Muscle layer of colon (tissue), 2 donors: ENCODE data around the gene EIF4ENIF1.
"Not testable (repeated sequence)": the region's sequence is repeated elsewhere in the genome, so short reads cannot be mapped to it uniquely, and the experiment has no call there.

Experiments used
- H3K27ac ChIP-seq: one replicate; pipeline ENCODE4 v1.7.0; 2013; ENCODE audit warnings: low read depth, mild to moderate bottlenecking, low read length, moderate library complexity
- H3K27me3 ChIP-seq, 2 donors: one replicate each; pipeline ENCODE4 v1.7.0; 2013; ENCODE audit warnings: low read length in 2 of 2, mild to moderate bottlenecking in 2 of 2; ENCODE audit not compliant: insufficient read depth in 2 of 2, control insufficient read depth in 1 of 2
- H3K36me3 ChIP-seq: one replicate; pipeline ENCODE4 v1.7.0; 2013; ENCODE audit warnings: mild to moderate bottlenecking, low read length; ENCODE audit not compliant: insufficient read depth
- H3K4me1 ChIP-seq: one replicate; pipeline ENCODE4 v1.7.0; 2013; ENCODE audit warnings: mild to moderate bottlenecking, low read length; ENCODE audit not compliant: insufficient read depth
- H3K4me3 ChIP-seq, 2 donors: one replicate each; pipeline ENCODE4 v1.7.0; 2013; ENCODE audit warnings: low read length in 2 of 2, low read depth in 1 of 2, mild to moderate bottlenecking in 1 of 2, moderate library complexity in 1 of 2
- H3K9ac ChIP-seq: one replicate; pipeline ENCODE4 v1.7.0; 2013; ENCODE audit warnings: low read length
- H3K9me3 ChIP-seq: one replicate; pipeline ENCODE4 v1.7.0; 2013; ENCODE audit warnings: mild to moderate bottlenecking, low read length
- donor health status: abdominal sarcoma.
- donor health status: Adenocarcinoma of cecum.

The EIF4ENIF1 gene

DNA sequence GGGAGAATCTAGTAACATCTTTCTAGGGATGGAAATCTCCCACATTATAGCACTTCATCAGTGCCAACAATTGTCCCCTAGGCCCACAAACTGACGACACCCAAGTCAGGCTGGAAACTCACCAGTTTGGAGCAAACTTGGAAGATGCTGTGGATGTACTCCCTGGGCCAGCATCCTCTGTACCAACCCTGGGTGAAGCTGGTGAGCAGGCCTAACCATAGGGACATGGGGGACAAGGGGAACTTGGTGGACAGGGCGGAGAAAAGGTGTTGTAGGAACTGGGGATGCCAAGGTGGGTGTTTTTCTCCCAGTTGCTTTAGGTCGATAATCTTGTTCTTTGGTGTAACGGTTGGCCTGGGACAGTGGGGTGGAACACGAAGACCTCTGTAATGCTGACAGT lies 48.0 kb downstream of the EIF4ENIF1 start:
- Histone ChIP-seq H3K36me3 (peaks cover 84% of the 10 kb centered on the region), H3K9ac (no peak overlapping the region), H3K4me1 (no peaks in the 10 kb centered on the region), H3K9me3 (no peaks in the 10 kb centered on the region), H3K27ac (no peak overlapping the region), H3K27me3 (no peaks in the 10 kb centered on the region), H3K4me3 (no peak overlapping the region)

DNA sequence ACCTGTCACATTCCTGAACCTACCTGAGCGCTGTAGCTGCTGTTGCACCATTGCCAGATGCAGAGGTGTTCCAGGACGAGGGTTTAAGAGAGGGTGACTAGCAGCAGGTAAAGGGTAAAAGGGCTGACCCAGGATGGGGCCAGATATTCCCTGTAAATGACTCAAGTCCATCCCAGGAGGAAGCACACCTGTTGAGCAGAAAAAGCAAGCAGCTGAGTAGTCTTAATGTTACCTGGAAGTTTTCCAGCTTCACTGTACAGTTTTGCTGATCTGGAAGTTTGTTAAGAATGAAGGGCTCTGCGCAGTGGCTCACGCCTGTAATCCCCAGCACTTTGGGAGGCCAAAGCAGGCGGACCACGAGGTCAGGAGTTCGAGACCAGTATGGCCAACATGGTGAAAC lies 49.0 kb downstream of the EIF4ENIF1 start:
- Histone ChIP-seq H3K27me3 (no peaks in the 10 kb centered on the region), H3K4me3 (no peak overlapping the region), H3K9me3 (no peaks in the 10 kb centered on the region), H3K4me1 (no peaks in the 10 kb centered on the region), H3K36me3 (peaks cover 91% of the 10 kb centered on the region), H3K9ac (no peak overlapping the region), H3K27ac (no peak overlapping the region)

DNA sequence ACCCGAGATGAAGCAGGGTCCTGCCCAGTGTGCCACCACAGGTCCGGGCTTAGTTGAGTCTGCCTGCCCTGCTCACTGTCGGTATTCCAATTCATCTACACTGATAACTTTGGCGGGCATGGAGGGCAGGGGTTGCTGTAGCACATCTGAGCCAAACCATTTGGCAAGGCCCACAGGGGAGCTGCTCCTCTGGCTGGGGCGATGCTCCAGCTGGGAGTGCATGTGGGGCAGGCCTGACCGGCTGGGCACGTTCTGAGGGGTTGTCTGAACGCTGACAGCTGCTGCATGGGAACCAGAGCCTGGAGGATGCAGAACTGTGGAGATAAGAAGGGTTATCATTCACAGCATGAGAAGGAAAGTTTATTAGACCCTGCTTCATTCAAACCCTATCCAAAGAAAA lies 49.8 kb downstream of the EIF4ENIF1 start:
- H3K9ac ChIP-seq = no peak overlapping the region
- H3K9me3 ChIP-seq = no peaks in the 10 kb centered on the region
- H3K4me3 ChIP-seq = no peak overlapping the region
- no peak overlapping the region for H3K27ac ChIP-seq
- no peaks in the 10 kb centered on the region for H3K27me3 ChIP-seq
- no peaks in the 10 kb centered on the region for H3K4me1 ChIP-seq
- H3K36me3 ChIP-seq = peaks cover 90% of the 10 kb centered on the region

DNA sequence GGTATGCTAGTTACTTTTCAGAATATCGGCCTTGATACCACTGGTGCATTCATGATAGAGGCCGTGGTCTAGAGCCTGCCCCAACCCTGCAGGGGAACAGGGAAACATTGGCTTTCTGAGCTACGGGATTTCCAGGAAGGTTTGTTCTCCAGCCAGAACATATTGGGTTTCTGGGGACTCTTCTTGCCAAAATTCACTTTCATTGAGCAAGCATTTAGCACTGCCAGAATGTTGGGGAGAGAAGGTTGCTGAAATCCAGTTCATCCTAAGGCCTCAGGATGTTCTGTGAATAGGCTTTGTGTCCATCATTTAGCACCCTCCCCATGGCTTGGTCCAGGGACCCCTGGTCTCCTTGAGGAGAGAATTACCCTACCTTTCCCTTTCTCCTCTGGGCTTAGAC lies 53.5 kb downstream of the EIF4ENIF1 start:
- no peak overlapping the region for H3K9ac ChIP-seq
- H3K27ac ChIP-seq = no peak overlapping the region
- peaks cover 81% of the 10 kb centered on the region for H3K36me3 ChIP-seq

DNA sequence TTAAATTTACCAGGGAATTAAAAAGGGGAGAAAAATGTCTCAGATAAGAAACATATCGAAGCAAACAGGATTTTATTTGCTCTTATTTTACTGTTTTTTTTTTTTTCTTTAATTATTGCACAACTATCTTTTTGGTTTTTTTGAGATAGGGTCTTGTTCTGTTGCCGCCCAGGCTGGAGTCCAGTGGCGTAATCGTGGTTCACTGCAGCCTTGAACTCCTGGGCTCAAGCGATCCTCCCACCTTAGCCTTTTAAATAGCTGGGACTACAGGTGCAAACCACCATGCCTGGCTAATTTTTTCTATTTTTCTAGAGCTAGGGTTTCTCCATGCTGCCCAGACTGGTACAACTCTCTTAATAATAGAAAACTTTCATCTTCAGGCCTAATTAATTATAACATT lies 57.7 kb downstream of the EIF4ENIF1 start:
- Histone ChIP-seq H3K27ac (no peak overlapping the region), H3K9me3 (no peaks in the 10 kb centered on the region), H3K9ac (no peak overlapping the region), H3K36me3 (peaks cover 73% of the 10 kb centered on the region), H3K4me3 (no peak overlapping the region), H3K27me3 (no peaks in the 10 kb centered on the region), H3K4me1 (no peaks in the 10 kb centered on the region)

More for the DNA sequence above, 53.5 kb downstream of the EIF4ENIF1 start:
- Histone ChIP-seq H3K27me3 (no peaks in the 10 kb centered on the region), H3K4me1 (no peaks in the 10 kb centered on the region), H3K4me3 (no peak overlapping the region), H3K9me3 (no peaks in the 10 kb centered on the region)

DNA sequence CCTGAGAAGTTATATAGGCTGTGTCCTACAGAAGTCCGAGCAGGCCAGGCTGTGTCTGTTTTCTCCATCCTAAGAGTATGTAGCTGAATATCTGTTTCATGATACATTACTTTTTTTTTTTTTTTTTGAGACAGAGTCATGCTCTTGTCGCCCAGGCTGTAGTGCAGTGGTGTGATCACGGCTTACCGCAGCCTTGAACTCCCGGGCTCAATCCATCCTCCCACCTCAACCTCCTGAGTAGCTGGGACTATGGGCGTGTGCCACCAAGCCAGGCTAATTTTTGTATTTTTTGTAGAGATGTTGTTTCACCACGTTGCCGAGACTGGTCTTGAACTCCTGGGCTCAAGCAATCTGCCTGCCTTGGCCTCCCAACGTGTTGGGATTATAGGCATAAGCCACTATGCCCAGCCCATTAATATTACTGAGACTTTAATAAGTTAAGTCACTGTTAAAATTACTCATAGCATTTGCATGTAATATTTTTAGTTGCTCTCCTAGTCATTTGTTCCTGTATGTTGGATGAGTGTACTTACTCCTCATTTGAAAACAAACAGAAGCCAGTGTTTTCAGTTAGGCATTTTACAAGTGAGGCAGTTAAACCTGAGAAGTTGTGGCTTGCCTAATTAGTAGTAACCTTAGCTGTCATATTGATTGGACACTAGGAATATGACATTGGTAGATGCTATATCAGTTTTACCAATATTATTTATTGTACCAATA lies 64.2 kb downstream of the EIF4ENIF1 start:
- Histone ChIP-seq H3K27me3 (no peaks in the 10 kb centered on the region), H3K9me3 (no peaks in the 10 kb centered on the region), H3K36me3 (peaks cover 76% of the 10 kb centered on the region), H3K4me1 (no peaks in the 10 kb centered on the region), H3K9ac (no peak overlapping the region), H3K27ac (no peak overlapping the region), H3K4me3 (no peak overlapping the region)

DNA sequence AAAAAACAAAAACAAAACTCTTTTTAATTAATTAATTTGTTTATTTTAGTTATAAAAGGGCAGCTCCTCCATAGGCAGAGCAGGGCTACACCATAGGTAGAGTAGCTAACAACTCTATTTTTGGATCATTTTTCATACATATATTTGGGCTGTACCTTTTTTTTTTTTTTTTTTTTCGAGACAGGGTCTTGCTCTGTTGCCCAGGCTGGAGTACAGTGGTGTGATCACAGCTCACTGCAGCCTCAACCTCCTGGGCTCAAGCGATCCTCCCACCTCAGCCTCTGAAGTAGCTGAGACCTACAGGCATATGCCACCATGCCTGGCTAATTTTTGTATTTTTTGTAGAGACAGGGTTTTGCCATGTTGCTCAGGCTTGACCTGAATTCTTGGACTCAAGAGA lies 87.3 kb downstream of the EIF4ENIF1 start:
- H3K36me3 ChIP-seq = peaks cover 36% of the 10 kb centered on the region
- H3K27ac ChIP-seq, H3K9me3 ChIP-seq, H3K4me1 ChIP-seq, H3K27me3 ChIP-seq, H3K4me3 ChIP-seq, H3K9ac ChIP-seq: not testable (repeated sequence)

DNA sequence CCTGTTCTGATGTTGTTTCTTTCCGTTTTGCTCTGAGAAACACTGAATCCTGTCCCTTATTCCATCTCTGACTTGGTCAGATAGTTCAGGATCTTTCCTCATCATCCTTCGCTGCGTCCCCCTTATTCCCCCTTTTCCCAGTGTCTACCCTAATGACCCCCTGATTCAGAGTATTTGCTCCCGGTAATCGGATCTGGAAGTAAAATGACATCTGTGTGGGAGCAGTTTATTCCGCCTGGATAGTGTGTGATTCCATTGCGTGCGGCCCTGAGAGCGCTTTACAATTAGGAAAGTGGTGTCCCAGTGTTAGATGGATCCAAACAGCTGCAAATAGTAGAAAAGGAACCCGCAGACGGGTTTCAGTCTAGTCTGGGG lies 89.6 kb downstream of the EIF4ENIF1 start:
- Histone ChIP-seq H3K4me1 (peaks cover 5% of the 10 kb centered on the region), H3K9me3 (no peaks in the 10 kb centered on the region), H3K27me3 (no peaks in the 10 kb centered on the region), H3K4me3 (peak overlapping the region; percentile 98 to 99), H3K27ac (peak overlapping the region; percentile 94), H3K9ac (peak overlapping the region; percentile 96), H3K36me3 (peaks cover 20% of the 10 kb centered on the region)

DNA sequence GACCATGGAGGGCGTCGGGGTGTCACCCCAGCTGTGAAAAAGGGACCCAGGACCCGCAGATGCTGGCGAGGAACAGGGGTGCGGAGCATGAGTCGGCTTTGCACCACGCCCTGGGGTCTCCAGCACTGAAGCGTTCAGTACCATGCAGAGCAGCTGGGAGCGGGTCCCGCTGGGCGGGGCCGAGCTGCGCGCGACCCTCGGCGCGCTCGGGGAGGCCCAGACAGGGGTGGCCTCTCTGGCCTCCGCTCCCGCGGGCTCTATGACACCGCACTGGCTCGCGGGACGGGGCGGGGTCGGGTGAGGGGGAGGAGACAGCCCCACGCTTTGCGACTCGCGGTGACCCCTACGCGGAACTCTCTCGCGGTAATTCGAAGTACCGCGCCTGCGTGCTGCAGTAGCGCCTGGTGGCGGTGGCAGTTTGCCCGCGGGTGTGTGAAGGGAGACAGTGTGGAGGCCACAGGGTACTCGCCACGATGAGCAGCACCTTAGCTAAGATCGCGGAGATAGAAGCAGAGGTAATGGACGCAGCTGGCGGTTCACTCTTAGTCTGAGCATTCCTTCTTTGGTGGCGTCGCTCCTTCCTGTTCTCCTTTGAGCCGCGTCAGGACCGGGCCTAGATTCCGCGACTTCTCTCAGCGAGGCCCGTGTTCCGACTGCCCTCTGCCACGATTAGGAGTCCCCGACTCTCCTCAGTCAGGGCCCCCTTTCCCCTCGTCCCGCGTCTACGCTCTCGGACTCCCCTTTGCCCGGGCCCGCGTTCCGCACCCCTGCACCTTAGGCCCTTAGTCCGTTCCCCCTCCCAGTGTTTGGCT lies 90.2 kb downstream of the EIF4ENIF1 start, which contains the start of gene DRG1:
TSS of gene DRG1 (plus strand) at position 394 of the 812 bp plus-strand sequence. CDS start at position 474, 80 bp downstream.
- no peaks in the 10 kb centered on the region for H3K9me3 ChIP-seq
- peak within 1 kb of the TSS; percentile 96 for H3K9ac ChIP-seq
- peaks cover 5% of the 10 kb centered on the region for H3K4me1 ChIP-seq
- peaks cover 18% of the 10 kb centered on the region for H3K36me3 ChIP-seq
- H3K4me3 ChIP-seq = peak within 1 kb of the TSS; percentile 98 to 99
- H3K27ac ChIP-seq = peak within 1 kb of the TSS; percentile 94
- H3K27me3 ChIP-seq = no peaks in the 10 kb centered on the region

DNA sequence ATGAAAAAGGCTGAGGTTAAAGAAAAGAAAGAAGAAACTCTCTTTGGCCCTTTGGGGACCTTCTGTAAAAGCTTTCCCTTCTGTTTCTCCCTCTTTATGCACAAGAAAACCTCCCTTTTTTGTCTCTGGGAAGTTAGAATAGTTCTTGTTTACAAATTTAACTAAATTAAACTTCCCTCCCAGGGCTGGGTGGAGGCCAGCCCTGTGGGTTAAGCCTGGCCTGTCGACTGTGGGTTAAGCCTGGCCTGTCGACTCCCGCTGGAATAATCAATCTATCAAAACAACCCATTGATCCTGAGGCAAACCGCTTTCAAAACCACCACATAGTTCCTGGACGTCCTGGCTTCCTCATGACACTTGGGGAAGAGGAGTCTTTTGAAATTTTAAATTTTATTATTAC lies 91.4 kb downstream of the EIF4ENIF1 start:
- Histone ChIP-seq H3K36me3 (peaks cover 7% of the 10 kb centered on the region), H3K9ac (no peak overlapping the region), H3K27ac (peak overlapping the region; percentile 94), H3K4me3 (no peak overlapping the region), H3K9me3 (no peaks in the 10 kb centered on the region), H3K27me3 (no peaks in the 10 kb centered on the region), H3K4me1 (peaks cover 5% of the 10 kb centered on the region)

DNA sequence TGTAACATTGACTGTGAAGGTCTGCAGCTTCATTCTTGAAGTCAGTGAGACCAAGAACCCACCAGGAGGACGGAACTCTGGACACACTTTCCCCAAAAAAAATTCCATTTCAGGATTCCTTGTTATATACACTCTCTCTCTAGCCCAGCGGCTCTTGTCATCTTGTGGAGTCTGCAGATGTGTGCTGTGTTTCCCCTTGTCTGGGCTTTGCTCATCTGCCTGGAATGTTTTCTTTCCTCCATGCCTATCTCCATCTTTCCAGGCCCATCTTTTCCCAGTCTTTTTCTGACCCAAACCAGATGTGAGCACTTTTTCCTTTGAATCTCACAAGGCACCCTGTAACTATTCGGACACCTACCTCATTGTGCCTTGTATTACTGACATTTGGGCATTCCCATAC lies 95.3 kb downstream of the EIF4ENIF1 start:
- H3K27ac ChIP-seq = no peak overlapping the region
- no peaks in the 10 kb centered on the region for H3K36me3 ChIP-seq
- H3K9ac ChIP-seq = no peak overlapping the region
- no peak overlapping the region for H3K4me3 ChIP-seq
- H3K9me3 ChIP-seq = no peaks in the 10 kb centered on the region
- no peaks in the 10 kb centered on the region for H3K4me1 ChIP-seq
- H3K27me3 ChIP-seq = no peaks in the 10 kb centered on the region
